NCI-H146 treated with DMSO at 0.1 percent for 48 hours (cell line): ENCODE data around the gene CDH12.
"Not testable (repeated sequence)": the region's sequence is repeated elsewhere in the genome, so short reads cannot be mapped to it uniquely, and the experiment has no call there.

Source experiments
- DNase-seq: peaks from one replicate; lab custom pipeline; 2025; ENCODE audit not compliant: unreplicated experiment; lab: John Stamatoyannopoulos, UW

Gene CDH12

GRCh38 chr5:22577711-22578110 is 275.4 kb downstream of the CDH12 start:
- DNase-seq = no peak

- no peak for DNase-seq
Measured at GRCh38 chr5:22577006-22577405, 276.1 kb downstream of the CDH12 start.

GRCh38 chr5:22572941-22573340 is 280.2 kb downstream of the CDH12 start:
- DNase-seq = no peak

- no peak for DNase-seq
Measured at GRCh38 chr5:22567983-22568382, 285.2 kb downstream of the CDH12 start.

GRCh38 chr5:22560147-22560546 is 293.0 kb downstream of the CDH12 start:
- DNase-seq = no peak

- DNase-seq = no peak
Measured at GRCh38 chr5:22557251-22557650, 295.9 kb downstream of the CDH12 start.

GRCh38 chr5:22554475-22554874 is 298.7 kb downstream of the CDH12 start:
- DNase-seq = no peak

GRCh38 chr5:22549876-22550671 is 303.1 kb downstream of the CDH12 start:
- DNase-seq = no peak

GRCh38 chr5:22542340-22542739 is 310.8 kb downstream of the CDH12 start:
- no peak for DNase-seq

GRCh38 chr5:22541037-22541436 is 312.1 kb downstream of the CDH12 start:
- DNase-seq = no peak

GRCh38 chr5:22539762-22540161 is 313.4 kb downstream of the CDH12 start:
- no peak for DNase-seq

- DNase-seq = no peak
Measured at GRCh38 chr5:22531986-22532385, 321.2 kb downstream of the CDH12 start.

GRCh38 chr5:22521521-22521920 is 331.6 kb downstream of the CDH12 start:
- no peak for DNase-seq

- DNase-seq = not testable (repeated sequence)
Measured at GRCh38 chr5:22516497-22516896, 336.6 kb downstream of the CDH12 start.

GRCh38 chr5:22514231-22514630 is 338.9 kb downstream of the CDH12 start:
- no peak for DNase-seq

GRCh38 chr5:22505891-22506290 is 347.3 kb downstream of the CDH12 start:
- no peak for DNase-seq

- no peak for DNase-seq
Measured at GRCh38 chr5:22504411-22504810, 348.7 kb downstream of the CDH12 start.

- DNase-seq = no peak
Measured at GRCh38 chr5:22500556-22500955, 352.6 kb downstream of the CDH12 start.

- no peak for DNase-seq
Measured at GRCh38 chr5:22496666-22497065, 356.5 kb downstream of the CDH12 start.

- no peak for DNase-seq
Measured at GRCh38 chr5:22495016-22495720, 358.0 kb downstream of the CDH12 start.

GRCh38 chr5:22488427-22488826 is 364.7 kb downstream of the CDH12 start:
- no peak for DNase-seq

- no peak for DNase-seq
Measured at GRCh38 chr5:22480305-22480704, 372.8 kb downstream of the CDH12 start.
